K562 (cell line): Measurements from ENCODE around the gene ANKS1B. TPM values are rescaled to one million over a fixed set of nuclear protein-coding genes. Genes with fewer than 3 reads are reported as not detected.

Experiments used
- FOXK1 ChIP-seq: sonication (generic); formaldehyde crosslinking; IDR thresholded peaks from 2 replicates; pipeline ENCODE4 v1.8.0; 2022; ENCODE audit warnings: missing genetic modification reagents, mild to moderate bottlenecking, borderline replicate concordance
- GTF2A2 ChIP-seq: IDR thresholded peaks from 2 replicates; pipeline ENCODE4 v1.6.1; 2016; ENCODE audit warnings: mild to moderate bottlenecking, missing genetic modification characterization, missing compliant biosample characterization
- NCOR1 ChIP-seq: fragments of 450-650 bp; IDR thresholded peaks from 2 replicates; pipeline ENCODE4 v1.6.1; 2016; ENCODE audit warnings: mild to moderate bottlenecking, moderate library complexity
- NR3C1 ChIP-seq: sonication (generic); formaldehyde crosslinking; IDR thresholded peaks from 2 replicates; pipeline ENCODE4 v1.8.1; 2022; ENCODE audit warnings: missing genetic modification reagents
- REST ChIP-seq, 2 experiments: fragments of 450-650 bp; formaldehyde crosslinking in 1 of 2; IDR thresholded peaks; 2 replicates each; pipeline versions ENCODE4 v1.4.0 to v1.6.1; 2014 to 2020; ENCODE audit warnings: mild to moderate bottlenecking in 2 of 2, borderline replicate concordance in 1 of 2, low read depth in 1 of 2
- SNAPC5 ChIP-seq: fragments of 250-450 bp; sonication (Bioruptor Pico); IDR thresholded peaks from 2 replicates; pipeline ENCODE4 v1.8.0; 2021; ENCODE audit warnings: moderate library complexity, mild to moderate bottlenecking, inconsistent platforms
- ZNF318 ChIP-seq, 2 experiments: fragments of 450-650 bp; IDR thresholded peaks; 2 replicates each; pipeline ENCODE4 v1.6.1; 2016; ENCODE audit warnings: mild to moderate bottlenecking in 2 of 2, borderline replicate concordance in 1 of 2, low read depth in 1 of 2, moderate library complexity in 1 of 2
- polyA plus RNA-seq, 8 experiments: library from polyadenylated mRNA; depleted of rRNA in 4 of 8; stranded (reverse) in 5 of 8; unstranded in 3 of 8; fragments of >200 nt; fragmentation: Nextera tagmentation in 2 of 8; fragmentation: Illumina TruSeq in 1 of 8; extraction: Ambion mirVana in 2 of 8; extraction: Trizol in 1 of 8; gene quantifications; 2 replicates each; pipeline versions ENCODE4 v1.2.1 to v1.2.3, GENCODE V29; 2011 to 2014; ENCODE audit warnings: inconsistent platforms in 1 of 8, missing spikeins in 1 of 8
- total RNA-seq, 7 experiments: library from RNA; depleted of rRNA in 6 of 7; stranded (reverse); fragments of >200 nt in 6 of 7; fragmentation: Illumina TruSeq in 2 of 7; extraction: Trizol in 2 of 7; gene quantifications; 2 replicates each; pipeline versions ENCODE4 v1.2.1 to v1.2.3, GENCODE V29; 2011 to 2021; ENCODE audit warnings: low replicate concordance in 1 of 7
- TF ChIP-seq, protein P1 (sequence below): fragments of 450-650 bp; IDR thresholded peaks from 2 replicates; pipeline ENCODE4 v1.6.1; 2016; ENCODE audit warnings: mild to moderate bottlenecking

ANKS1B gene
- total and polyA plus RNA-seq, 9 of the 15 experiments (the other 6 are each of a cell fraction or from before 2014, with no cell fraction given), result 0.04 to 0.47 (median 0.28) TPM; not detected in 4

GRCh38 chr12:98751580-98752115, 1233.1 kb downstream of the ANKS1B start (continued):
- TF ChIP-seq REST (IDR thresholded peaks at IDR 0.05; ENCODE audit: borderline replicate concordance) (no peak), REST (CRISPR knock-in tag; IDR thresholded peaks at IDR 0.05; ENCODE audit: low read depth) (no peak), GTF2A2 (tag) (no peak), NCOR1 (peak; percentile 69), SNAPC5 (no peak), NR3C1 (CRISPR knock-in tag) (no peak), FOXK1 (CRISPR knock-in tag) (no peak), ZNF318 (IDR thresholded peaks at IDR 0.05; ENCODE audit: borderline replicate concordance in 1 of 2, low read depth in 1 of 2) (no peak)
- TF ChIP-seq, protein P1, sequence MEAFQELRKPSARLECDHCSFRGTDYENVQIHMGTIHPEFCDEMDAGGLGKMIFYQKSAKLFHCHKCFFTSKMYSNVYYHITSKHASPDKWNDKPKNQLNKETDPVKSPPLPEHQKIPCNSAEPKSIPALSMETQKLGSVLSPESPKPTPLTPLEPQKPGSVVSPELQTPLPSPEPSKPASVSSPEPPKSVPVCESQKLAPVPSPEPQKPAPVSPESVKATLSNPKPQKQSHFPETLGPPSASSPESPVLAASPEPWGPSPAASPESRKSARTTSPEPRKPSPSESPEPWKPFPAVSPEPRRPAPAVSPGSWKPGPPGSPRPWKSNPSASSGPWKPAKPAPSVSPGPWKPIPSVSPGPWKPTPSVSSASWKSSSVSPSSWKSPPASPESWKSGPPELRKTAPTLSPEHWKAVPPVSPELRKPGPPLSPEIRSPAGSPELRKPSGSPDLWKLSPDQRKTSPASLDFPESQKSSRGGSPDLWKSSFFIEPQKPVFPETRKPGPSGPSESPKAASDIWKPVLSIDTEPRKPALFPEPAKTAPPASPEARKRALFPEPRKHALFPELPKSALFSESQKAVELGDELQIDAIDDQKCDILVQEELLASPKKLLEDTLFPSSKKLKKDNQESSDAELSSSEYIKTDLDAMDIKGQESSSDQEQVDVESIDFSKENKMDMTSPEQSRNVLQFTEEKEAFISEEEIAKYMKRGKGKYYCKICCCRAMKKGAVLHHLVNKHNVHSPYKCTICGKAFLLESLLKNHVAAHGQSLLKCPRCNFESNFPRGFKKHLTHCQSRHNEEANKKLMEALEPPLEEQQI, result no peak
